CD4-positive, alpha-beta T cell treated with Interleukin-21 for 1 hour (primary cell): ENCODE data around the gene REXO1.

Source experiments
- DNase-seq: peaks from one replicate; pipeline ENCODE4 v3.0.0-alpha.2; 2020

The REXO1 gene

GRCh38 chr19:1860821-1861598 lies 12.7 kb upstream of the REXO1 start:
- DNase-seq, result no peak

GRCh38 chr19:1860042-1860775 lies 11.9 kb upstream of the REXO1 start:
- peak; percentile 77 for DNase-seq

DNA sequence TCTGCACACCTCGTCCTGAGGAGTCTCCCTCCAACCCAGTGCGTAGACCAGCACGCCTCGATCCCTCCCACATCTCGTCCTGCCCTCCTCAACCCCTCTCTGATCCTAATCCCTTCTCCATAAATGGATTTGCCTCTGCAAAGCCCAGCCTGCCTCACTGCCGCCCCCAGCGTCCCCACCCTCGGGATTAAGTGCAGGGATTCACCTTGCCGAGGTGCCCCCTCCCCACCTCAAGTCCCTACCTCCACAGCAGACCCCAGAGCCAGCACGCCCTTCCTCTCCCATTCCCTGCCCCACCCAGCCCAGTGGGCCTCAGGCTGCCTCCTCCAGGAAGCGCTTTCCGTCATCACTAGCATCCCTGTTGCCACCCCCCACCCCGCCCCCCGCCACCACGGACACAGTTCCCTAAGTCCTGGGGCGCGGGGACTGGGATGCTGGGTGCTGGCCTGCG lies 11.1 kb upstream of the REXO1 start:
- no peak for DNase-seq

GRCh38 chr19:1858412-1859081 lies 10.3 kb upstream of the REXO1 start:
- no peak for DNase-seq

GRCh38 chr19:1857648-1858326 lies 9.5 kb upstream of the REXO1 start:
- no peak for DNase-seq

- peak; percentile 46 for DNase-seq
Measured at GRCh38 chr19:1856698-1857603, 8.7 kb upstream of the REXO1 start.

DNA sequence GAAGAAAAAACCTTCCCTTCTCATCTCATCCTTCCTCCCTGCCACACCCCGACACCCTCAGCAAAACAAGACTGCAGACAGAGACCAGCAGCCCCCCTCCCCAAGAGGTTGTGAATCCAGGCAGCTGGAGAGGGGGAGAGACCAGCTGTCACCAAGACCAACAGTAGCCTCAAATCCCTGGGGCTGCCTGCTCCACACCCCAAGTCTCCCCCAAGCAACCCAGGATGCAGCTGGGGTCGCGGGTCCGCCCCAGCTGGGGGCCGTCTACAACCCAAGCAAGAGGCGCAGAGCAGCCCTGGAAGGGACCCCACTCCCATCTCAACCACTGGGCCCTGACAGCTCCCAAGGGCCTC lies 8.0 kb upstream of the REXO1 start:
- no peak for DNase-seq

DNA sequence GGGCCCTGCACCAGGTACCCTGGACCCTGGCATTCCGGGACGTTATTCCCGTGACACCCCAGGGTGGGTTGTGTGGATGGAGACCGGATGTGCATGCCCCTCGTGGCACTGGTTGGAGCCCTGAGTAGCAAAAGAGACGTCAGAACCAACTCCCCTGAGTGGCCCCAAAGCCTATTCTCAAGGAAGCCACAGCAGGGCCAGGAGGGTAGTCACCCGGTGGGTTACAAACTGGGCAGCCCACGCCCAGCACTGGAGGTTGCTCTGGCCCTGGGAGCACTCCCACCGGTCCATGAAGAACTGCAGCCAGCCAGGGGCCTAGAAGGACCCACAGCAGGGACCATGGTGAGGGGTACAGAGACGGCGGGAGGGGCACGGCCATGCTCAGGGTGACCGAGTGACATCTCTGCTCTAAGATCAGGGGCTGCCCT lies 7.6 kb upstream of the REXO1 start:
- peak; percentile 38 for DNase-seq

- DNase-seq, result peak; percentile 92
Measured at GRCh38 chr19:1855040-1855827, 7.0 kb upstream of the REXO1 start.

GRCh38 chr19:1854542-1855039 lies 6.3 kb upstream of the REXO1 start:
- DNase-seq, result no peak

DNA sequence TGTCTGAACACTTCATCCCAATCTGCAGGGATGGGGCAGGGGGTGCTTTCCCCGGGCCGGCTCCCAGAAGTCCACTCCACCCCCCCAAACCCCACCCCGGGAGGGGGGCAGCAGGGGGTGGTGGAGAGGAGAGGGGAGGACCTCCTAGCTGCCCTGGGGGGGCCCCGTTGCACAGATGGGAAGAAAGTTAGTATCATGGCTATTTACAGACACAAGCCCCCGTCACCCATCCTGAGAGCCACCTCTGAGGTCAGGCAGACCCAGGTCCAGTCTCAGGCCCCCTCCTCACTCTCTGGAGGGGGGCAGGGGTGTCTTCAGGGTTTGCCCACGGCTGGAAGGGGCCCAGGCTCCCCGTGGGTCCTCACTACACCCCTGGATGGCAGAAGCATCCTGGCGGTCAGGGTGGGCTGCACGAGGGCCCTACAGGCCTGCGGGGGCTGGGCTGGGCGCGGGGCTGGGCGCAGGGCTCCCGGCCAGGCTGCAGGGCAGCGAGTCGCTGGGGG lies 5.8 kb upstream of the REXO1 start:
- no peak for DNase-seq

DNA sequence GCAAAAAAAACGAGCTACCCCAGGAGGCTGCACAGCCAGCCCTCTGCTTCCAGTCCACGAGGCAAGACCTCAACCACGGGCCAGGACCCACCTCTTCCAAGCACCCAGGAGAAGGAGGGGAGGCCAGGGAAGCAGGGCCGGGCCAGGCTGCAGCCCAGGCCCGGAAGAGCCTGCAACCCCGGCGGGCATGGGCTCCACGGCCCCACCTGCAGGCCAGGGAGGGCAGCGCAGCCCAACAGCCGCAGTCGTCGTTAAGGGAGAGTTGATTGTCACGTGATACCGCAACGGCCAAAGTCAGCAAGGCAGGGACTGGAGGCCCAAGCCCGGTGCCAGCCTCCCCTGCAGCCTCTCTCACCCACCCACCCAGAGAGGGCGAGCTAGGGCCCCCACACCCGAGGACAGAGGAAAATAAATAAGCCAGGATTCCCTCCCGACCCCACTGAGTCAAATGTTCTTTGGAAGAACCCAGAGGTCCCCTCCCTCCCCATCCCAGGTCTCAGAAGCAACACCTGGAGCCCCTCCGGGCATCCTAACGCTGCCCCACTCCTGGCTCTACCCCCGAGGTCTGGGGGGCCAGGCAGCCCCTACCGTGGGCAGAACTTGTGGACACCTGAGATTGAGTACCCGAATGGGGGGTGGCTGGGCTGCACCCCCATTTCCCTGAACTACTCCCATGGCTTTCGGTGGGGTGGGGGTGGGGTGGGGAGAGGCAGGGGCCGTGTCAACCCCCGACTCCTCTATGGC lies 5.2 kb upstream of the REXO1 start:
- peak; percentile 85 for DNase-seq

DNA sequence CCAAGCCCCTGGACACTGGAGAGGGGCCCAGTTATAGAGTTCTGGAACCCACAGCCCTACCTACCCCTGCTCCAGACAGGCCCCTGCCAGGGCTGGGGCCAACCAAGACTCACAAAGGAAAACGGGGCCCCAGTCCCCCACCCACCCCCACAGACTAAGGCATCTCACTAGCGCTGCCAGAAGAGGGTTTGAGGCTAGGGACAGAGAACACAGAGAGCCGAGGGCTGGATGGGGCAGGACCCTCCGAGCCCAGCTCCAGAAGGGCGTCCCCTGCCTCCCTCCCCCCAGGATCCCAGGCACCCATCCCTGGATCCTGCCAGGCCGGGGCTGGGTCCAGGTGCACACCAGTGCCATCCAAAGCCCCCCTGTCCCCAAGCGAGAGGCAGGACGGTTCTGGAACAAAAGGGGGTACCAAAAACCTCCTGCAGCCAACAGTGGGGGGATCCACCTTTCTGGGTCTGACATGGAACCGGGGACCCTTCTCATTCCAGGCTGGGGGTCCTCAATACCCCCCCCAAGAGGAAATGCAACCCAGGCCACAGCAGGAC lies 4.4 kb upstream of the REXO1 start:
- DNase-seq, result no peak

DNA sequence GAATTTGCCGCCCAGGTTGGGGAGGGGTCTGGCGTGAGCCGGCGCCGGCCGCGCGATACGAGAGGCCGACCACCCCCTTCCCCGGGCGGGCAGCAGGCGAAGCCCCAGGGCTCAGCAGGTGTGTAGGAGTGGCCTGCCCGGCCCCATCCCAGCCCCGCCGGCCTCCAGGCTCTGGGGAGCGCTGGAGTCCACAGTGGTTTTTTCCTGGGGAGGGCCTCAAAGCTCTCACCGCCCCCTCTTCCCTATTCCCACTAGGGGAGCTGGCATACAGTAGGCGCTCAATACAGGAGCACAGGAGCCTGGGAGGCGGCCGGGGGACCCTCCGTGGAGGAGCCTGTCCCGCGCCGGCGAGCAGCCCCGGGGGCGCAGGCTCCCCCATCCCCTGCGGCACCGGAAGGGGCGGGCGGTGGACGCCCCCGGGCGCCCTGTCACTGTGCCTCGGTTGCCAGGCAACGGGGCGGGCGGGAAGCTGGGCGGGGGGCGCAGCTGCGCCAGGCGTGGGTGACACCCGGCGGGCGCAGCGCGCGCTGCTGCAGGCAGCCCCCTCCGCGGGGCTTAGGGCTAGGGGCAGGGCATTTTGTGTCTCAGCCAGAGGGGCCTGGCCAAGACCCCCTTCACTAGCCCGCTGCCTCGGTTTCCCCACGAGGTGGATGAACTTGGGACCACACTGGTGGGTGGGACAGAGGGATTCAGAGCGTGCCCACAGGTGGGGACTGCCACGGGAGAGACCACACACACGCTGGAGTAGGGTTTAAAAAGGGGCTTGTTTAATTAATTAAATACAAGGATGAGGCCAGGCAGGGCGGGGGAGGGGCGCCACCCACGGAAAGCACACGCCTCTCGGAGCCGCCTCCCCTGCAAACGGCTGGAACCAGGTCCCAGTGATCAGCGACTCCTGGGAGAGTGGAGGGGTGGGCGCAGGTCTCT lies 3.6 kb upstream of the REXO1 start:
- DNase-seq, result peak; percentile 70

DNA sequence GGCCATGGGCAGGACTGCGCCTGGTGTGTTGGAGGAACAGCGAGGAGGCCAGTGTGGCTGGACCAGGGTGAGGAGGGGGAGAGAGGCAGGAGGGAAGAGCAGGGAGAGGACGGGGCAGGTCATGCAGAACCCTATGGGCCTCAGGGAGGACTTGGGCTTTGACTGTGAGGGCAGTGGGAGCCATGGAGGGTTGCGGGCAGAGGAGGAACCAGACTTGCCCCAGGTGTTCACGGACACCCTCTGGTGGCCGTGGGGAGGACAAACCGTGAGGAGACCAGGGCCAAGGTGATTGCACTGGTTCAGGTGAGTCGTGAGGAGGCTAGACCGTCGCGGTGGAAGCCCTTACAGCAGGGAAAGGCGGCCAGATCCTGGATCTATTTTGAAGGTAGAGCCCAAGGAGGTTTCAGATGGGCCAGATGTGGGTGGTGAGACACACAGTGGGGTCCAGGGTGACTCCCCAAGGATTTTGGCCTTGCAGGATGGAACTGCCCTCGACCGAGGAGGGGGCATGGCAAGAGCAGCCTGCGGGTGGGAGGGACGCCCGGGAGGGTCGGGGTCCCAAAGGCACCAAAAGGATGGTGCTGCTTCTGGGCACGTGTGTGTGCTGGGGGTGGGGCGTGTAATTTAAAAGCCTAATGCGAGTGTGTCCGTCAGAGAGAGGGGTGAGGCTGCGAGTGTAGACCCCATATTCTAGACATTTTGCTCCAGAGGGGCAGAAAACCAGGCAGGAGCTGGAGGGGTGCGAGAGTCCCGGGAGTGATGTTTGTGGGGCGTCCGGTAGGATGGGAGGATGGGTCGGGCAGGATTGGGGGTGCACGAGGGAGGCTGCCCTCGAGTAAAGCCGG lies 2.7 kb upstream of the REXO1 start:
- DNase-seq, result peak; percentile 31

- DNase-seq, result no peak
Measured at GRCh38 chr19:1849886-1850398, 1.7 kb upstream of the REXO1 start.

GRCh38 chr19:1849132-1849474 lies 820 bp upstream of the REXO1 start:
- no peak for DNase-seq
